ENCODE measurements around the gene TIMP2.
"Not testable (repeated sequence)": the region's sequence is repeated elsewhere in the genome, so short reads cannot be mapped to it uniquely, and the experiment has no call there.

TIMP2 gene

GRCh38 chr17:78933025-78933958 is 8.1 kb upstream of the TIMP2 start:
- peak; percentile 44 for DNase-seq (ENCODE audit: low spot score)

GRCh38 chr17:78929908-78930775 is 5.0 kb upstream of the TIMP2 start:
- DNase-seq (ENCODE audit: low spot score): no peak

GRCh38 chr17:78925662-78926555 is 722 bp upstream of the TIMP2 start:
- peak; percentile 51 for DNase-seq (ENCODE audit: low spot score)

- DNase-seq (ENCODE audit: low spot score): no peak
These were observed 571 bp downstream of the TIMP2 start for GRCh38 chr17:78924481-78925151.

GRCh38 chr17:78923660-78924453 is 1.3 kb downstream of the TIMP2 start:
- DNase-seq (ENCODE audit: low spot score): no peak

GRCh38 chr17:78922816-78923498 is 2.2 kb downstream of the TIMP2 start:
- no peak for DNase-seq (ENCODE audit: low spot score)

GRCh38 chr17:78921437-78921971 is 3.7 kb downstream of the TIMP2 start:
- peak; percentile 92 for DNase-seq (ENCODE audit: low spot score)

GRCh38 chr17:78920528-78920927 is 4.7 kb downstream of the TIMP2 start:
- DNase-seq (ENCODE audit: low spot score): no peak

GRCh38 chr17:78919861-78920450 is 5.2 kb downstream of the TIMP2 start:
- no peak for DNase-seq (ENCODE audit: low spot score)

- no peak for DNase-seq (ENCODE audit: low spot score)
These were observed 6.2 kb downstream of the TIMP2 start for GRCh38 chr17:78918979-78919378.

- DNase-seq (ENCODE audit: low spot score): no peak
These were observed 7.5 kb downstream of the TIMP2 start for GRCh38 chr17:78917451-78918275.

GRCh38 chr17:78915872-78916632 is 9.1 kb downstream of the TIMP2 start:
- DNase-seq (ENCODE audit: low spot score): no peak

GRCh38 chr17:78913115-78913514 is 12.1 kb downstream of the TIMP2 start:
- DNase-seq (ENCODE audit: low spot score): no peak

- no peak for DNase-seq (ENCODE audit: low spot score)
These were observed 13.1 kb downstream of the TIMP2 start for GRCh38 chr17:78912082-78912481.

- DNase-seq (ENCODE audit: low spot score): not testable (repeated sequence)
These were observed 13.6 kb downstream of the TIMP2 start for GRCh38 chr17:78911543-78911942.

- DNase-seq (ENCODE audit: low spot score): no peak
These were observed 14.5 kb downstream of the TIMP2 start for GRCh38 chr17:78910497-78911284.

- no peak for DNase-seq (ENCODE audit: low spot score)
These were observed 16.8 kb downstream of the TIMP2 start for GRCh38 chr17:78908426-78908825.
